HG03025 (cell line): ENCODE measurements around the gene ATP11A.

Experiments used
- ATAC-seq: cut with Tn5 transposase; IDR thresholded peaks from one replicate; pipeline ENCODE4 v1.9.1; 2021; ENCODE audit warnings: mild to moderate bottlenecking, moderate library complexity; ENCODE audit not compliant: unreplicated experiment, low FRiP score

Gene ATP11A

GRCh38 chr13:112689303-112690245 is at the start of gene ATP11A:
Gene ATP11A, plus strand, starts transcription at chr13:112690038. Its CDS starts 379 bp downstream, at chr13:112690417.
- ATAC-seq, result peak; percentile 61

GRCh38 chr13:112641456-112642089 is 48.3 kb upstream of the ATP11A start:
- no peak for ATAC-seq

- ATAC-seq, result no peak
These were observed 47.8 kb upstream of the ATP11A start for GRCh38 chr13:112642090-112642460.

GRCh38 chr13:112643759-112644459 is 45.9 kb upstream of the ATP11A start:
- ATAC-seq, result no peak

GRCh38 chr13:112645327-112645914 is 44.4 kb upstream of the ATP11A start:
- no peak for ATAC-seq

- no peak for ATAC-seq
These were observed 42.6 kb upstream of the ATP11A start for GRCh38 chr13:112647256-112647655.

- no peak for ATAC-seq
These were observed 41.7 kb upstream of the ATP11A start for GRCh38 chr13:112648101-112648500.

GRCh38 chr13:112648966-112649690 is 40.7 kb upstream of the ATP11A start:
- no peak for ATAC-seq

- no peak for ATAC-seq
These were observed 38.5 kb upstream of the ATP11A start for GRCh38 chr13:112651311-112651710.

GRCh38 chr13:112651750-112652511 is 37.9 kb upstream of the ATP11A start:
- no peak for ATAC-seq

- no peak for ATAC-seq
These were observed 37.2 kb upstream of the ATP11A start for GRCh38 chr13:112652512-112653070.

- ATAC-seq, result no peak
These were observed 36.8 kb upstream of the ATP11A start for GRCh38 chr13:112653071-112653470.

- ATAC-seq, result no peak
These were observed 33.9 kb upstream of the ATP11A start for GRCh38 chr13:112655913-112656312.

- no peak for ATAC-seq
These were observed 31.9 kb upstream of the ATP11A start for GRCh38 chr13:112657850-112658445.

GRCh38 chr13:112658808-112659207 is 31.0 kb upstream of the ATP11A start:
- ATAC-seq, result no peak

GRCh38 chr13:112661291-112661690 is 28.5 kb upstream of the ATP11A start:
- ATAC-seq, result no peak

GRCh38 chr13:112664501-112665203 is 25.2 kb upstream of the ATP11A start:
- no peak for ATAC-seq

- ATAC-seq, result no peak
These were observed 20.9 kb upstream of the ATP11A start for GRCh38 chr13:112668924-112669323.
